ENCODE data around the gene EXOC4. TPM values are rescaled to one million over a fixed set of nuclear protein-coding genes. Genes with fewer than 3 reads are reported as not detected.

Gene EXOC4
- total and polyA plus RNA-seq, 2 of the 8 experiments (the other 6 are each of a cell fraction or from before 2014, with no cell fraction given) = 27.0 to 67.3 TPM

DNA sequence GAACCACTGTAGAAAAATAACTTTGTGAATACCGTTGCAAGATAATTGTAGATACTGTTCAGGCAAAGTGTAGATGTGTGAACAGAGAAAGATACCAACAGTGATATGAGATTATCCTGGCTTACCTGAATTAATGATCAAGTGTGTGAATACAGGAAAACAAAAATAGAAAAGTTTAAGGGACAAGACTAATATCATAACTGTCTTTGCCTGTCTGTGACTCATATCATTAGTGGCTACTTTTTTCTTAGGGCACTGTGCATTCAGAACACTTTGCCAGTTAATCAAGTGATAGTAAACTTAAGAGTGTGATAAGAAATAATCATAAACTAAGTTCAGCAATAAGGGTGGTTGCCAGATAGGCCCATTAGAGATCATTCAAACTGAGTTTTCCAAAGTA, 551.2 kb downstream of the EXOC4 start (continued):
- TF ChIP-seq, protein P1, sequence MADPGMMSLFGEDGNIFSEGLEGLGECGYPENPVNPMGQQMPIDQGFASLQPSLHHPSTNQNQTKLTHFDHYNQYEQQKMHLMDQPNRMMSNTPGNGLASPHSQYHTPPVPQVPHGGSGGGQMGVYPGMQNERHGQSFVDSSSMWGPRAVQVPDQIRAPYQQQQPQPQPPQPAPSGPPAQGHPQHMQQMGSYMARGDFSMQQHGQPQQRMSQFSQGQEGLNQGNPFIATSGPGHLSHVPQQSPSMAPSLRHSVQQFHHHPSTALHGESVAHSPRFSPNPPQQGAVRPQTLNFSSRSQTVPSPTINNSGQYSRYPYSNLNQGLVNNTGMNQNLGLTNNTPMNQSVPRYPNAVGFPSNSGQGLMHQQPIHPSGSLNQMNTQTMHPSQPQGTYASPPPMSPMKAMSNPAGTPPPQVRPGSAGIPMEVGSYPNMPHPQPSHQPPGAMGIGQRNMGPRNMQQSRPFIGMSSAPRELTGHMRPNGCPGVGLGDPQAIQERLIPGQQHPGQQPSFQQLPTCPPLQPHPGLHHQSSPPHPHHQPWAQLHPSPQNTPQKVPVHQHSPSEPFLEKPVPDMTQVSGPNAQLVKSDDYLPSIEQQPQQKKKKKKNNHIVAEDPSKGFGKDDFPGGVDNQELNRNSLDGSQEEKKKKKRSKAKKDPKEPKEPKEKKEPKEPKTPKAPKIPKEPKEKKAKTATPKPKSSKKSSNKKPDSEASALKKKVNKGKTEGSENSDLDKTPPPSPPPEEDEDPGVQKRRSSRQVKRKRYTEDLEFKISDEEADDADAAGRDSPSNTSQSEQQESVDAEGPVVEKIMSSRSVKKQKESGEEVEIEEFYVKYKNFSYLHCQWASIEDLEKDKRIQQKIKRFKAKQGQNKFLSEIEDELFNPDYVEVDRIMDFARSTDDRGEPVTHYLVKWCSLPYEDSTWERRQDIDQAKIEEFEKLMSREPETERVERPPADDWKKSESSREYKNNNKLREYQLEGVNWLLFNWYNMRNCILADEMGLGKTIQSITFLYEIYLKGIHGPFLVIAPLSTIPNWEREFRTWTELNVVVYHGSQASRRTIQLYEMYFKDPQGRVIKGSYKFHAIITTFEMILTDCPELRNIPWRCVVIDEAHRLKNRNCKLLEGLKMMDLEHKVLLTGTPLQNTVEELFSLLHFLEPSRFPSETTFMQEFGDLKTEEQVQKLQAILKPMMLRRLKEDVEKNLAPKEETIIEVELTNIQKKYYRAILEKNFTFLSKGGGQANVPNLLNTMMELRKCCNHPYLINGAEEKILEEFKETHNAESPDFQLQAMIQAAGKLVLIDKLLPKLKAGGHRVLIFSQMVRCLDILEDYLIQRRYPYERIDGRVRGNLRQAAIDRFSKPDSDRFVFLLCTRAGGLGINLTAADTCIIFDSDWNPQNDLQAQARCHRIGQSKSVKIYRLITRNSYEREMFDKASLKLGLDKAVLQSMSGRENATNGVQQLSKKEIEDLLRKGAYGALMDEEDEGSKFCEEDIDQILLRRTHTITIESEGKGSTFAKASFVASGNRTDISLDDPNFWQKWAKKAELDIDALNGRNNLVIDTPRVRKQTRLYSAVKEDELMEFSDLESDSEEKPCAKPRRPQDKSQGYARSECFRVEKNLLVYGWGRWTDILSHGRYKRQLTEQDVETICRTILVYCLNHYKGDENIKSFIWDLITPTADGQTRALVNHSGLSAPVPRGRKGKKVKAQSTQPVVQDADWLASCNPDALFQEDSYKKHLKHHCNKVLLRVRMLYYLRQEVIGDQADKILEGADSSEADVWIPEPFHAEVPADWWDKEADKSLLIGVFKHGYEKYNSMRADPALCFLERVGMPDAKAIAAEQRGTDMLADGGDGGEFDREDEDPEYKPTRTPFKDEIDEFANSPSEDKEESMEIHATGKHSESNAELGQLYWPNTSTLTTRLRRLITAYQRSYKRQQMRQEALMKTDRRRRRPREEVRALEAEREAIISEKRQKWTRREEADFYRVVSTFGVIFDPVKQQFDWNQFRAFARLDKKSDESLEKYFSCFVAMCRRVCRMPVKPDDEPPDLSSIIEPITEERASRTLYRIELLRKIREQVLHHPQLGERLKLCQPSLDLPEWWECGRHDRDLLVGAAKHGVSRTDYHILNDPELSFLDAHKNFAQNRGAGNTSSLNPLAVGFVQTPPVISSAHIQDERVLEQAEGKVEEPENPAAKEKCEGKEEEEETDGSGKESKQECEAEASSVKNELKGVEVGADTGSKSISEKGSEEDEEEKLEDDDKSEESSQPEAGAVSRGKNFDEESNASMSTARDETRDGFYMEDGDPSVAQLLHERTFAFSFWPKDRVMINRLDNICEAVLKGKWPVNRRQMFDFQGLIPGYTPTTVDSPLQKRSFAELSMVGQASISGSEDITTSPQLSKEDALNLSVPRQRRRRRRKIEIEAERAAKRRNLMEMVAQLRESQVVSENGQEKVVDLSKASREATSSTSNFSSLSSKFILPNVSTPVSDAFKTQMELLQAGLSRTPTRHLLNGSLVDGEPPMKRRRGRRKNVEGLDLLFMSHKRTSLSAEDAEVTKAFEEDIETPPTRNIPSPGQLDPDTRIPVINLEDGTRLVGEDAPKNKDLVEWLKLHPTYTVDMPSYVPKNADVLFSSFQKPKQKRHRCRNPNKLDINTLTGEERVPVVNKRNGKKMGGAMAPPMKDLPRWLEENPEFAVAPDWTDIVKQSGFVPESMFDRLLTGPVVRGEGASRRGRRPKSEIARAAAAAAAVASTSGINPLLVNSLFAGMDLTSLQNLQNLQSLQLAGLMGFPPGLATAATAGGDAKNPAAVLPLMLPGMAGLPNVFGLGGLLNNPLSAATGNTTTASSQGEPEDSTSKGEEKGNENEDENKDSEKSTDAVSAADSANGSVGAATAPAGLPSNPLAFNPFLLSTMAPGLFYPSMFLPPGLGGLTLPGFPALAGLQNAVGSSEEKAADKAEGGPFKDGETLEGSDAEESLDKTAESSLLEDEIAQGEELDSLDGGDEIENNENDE (IDR thresholded peaks at IDR 0.05; ENCODE audit: insufficient replicate concordance, low read length) = no peak
- no peak for TF ChIP-seq RFX5 (IDR thresholded peaks at IDR 0.05; ENCODE audit: borderline replicate concordance, low read depth, low read length)
- TF ChIP-seq KDM4A (IDR thresholded peaks at IDR 0.05; ENCODE audit: low read depth, low read length, severe bottlenecking) = no peak
- no peak for TF ChIP-seq EP300 (IDR thresholded peaks at IDR 0.05; ENCODE audit: borderline replicate concordance in 1 of 2, low read depth in 2 of 2, low read length in 2 of 2)
- TF ChIP-seq ASH2L (IDR thresholded peaks at IDR 0.05; ENCODE audit: low read length) = no peak
- no peak for TF ChIP-seq TAF1 (IDR thresholded peaks at IDR 0.05; ENCODE audit: low read depth, low read length)
- TF ChIP-seq NANOG (IDR thresholded peaks at IDR 0.05; ENCODE audit: insufficient read depth, low read depth, low read length, poor library complexity, severe bottlenecking) = no peak
- no peak for TF ChIP-seq RXRA (IDR thresholded peaks at IDR 0.05; ENCODE audit: insufficient read depth, low read depth, low read length)
- TF ChIP-seq TCF12 (IDR thresholded peaks at IDR 0.05; ENCODE audit: low read depth, low read length) = no peak
- no peak for TF ChIP-seq SP4 (IDR thresholded peaks at IDR 0.05; ENCODE audit: low read length)
- TF ChIP-seq YY1 (IDR thresholded peaks at IDR 0.05; ENCODE audit: low read depth, low read length) = no peak
- TF ChIP-seq PHF8 (conservative IDR thresholded peaks at IDR 0.05; ENCODE audit: low read depth, low read length) = no peak
